Ishikawa (cell line): Measurements from ENCODE around the gene LPCAT1.

Experiments
- CEBPB ChIP-seq: IDR thresholded peaks from 2 replicates; pipeline ENCODE4 v1.6.1; 2012
- CREB1 ChIP-seq: IDR thresholded peaks from 2 replicates; pipeline ENCODE4 v1.6.1; 2012; ENCODE audit warnings: low read depth
- EGR1 ChIP-seq: IDR thresholded peaks from 2 replicates; pipeline ENCODE4 v1.6.1; 2012
- EP300 ChIP-seq: IDR thresholded peaks from 2 replicates; pipeline ENCODE4 v1.6.1; 2012; ENCODE audit warnings: borderline replicate concordance
- FOXM1 ChIP-seq: IDR thresholded peaks from 2 replicates; pipeline ENCODE4 v1.6.1; 2012; ENCODE audit warnings: low read depth, borderline replicate concordance
- MAX ChIP-seq: IDR thresholded peaks from 2 replicates; pipeline ENCODE4 v1.6.1; 2012
- NFIC ChIP-seq: IDR thresholded peaks from 2 replicates; pipeline ENCODE4 v1.6.1; 2012
- RAD21 ChIP-seq: IDR thresholded peaks from 2 replicates; pipeline ENCODE4 v1.6.1; 2012; ENCODE audit warnings: low read depth
- REST ChIP-seq: IDR thresholded peaks from 2 replicates; pipeline ENCODE4 v1.6.1; 2012; ENCODE audit warnings: low read depth, mild to moderate bottlenecking
- TAF1 ChIP-seq: IDR thresholded peaks from 2 replicates; pipeline ENCODE4 v1.6.1; 2012; ENCODE audit warnings: low read depth, mild to moderate bottlenecking
- TCF12 ChIP-seq: IDR thresholded peaks from 2 replicates; pipeline ENCODE4 v1.6.1; 2012; ENCODE audit warnings: low read depth
- TEAD4 ChIP-seq: IDR thresholded peaks from 2 replicates; pipeline ENCODE4 v1.6.1; 2012
- USF1 ChIP-seq: IDR thresholded peaks from 2 replicates; pipeline ENCODE4 v1.6.1; 2012
- YY1 ChIP-seq: IDR thresholded peaks from 2 replicates; pipeline ENCODE4 v1.6.1; 2012; ENCODE audit warnings: low read depth
- ZBTB7A ChIP-seq: IDR thresholded peaks from 2 replicates; pipeline ENCODE4 v1.6.1; 2012; ENCODE audit warnings: low read depth

Gene LPCAT1

GRCh38 chr5:1437876-1438559, 85.7 kb downstream of the LPCAT1 start:
- TF ChIP-seq YY1 (no peak), FOXM1 (no peak), CEBPB (no peak), NFIC (no peak), TAF1 (no peak)

- no peak for TF ChIP-seq CEBPB
- peak; percentile 46; the same call in 1 of the 2 replicates for TF ChIP-seq MAX
- TF ChIP-seq EGR1: no peak
- no peak for TF ChIP-seq TCF12
- no peak for TF ChIP-seq YY1
- TF ChIP-seq EP300: no peak
These were observed 86.4 kb downstream of the LPCAT1 start for GRCh38 chr5:1437226-1437829.

GRCh38 chr5:1436681-1437080, 87.1 kb downstream of the LPCAT1 start:
- TF ChIP-seq TEAD4 (no peak), YY1 (no peak), EGR1 (no peak), RAD21 (no peak), ZBTB7A (no peak), FOXM1 (no peak), TAF1 (no peak)

- TF ChIP-seq REST: no peak
- no peak for TF ChIP-seq EP300
- no peak for TF ChIP-seq TAF1
- TF ChIP-seq CREB1: no peak
- TF ChIP-seq NFIC: no peak
- TF ChIP-seq YY1: no peak
- TF ChIP-seq USF1: no peak
- no peak for TF ChIP-seq TCF12
- TF ChIP-seq TEAD4: no peak
- no peak for TF ChIP-seq CEBPB
- no peak for TF ChIP-seq RAD21
- TF ChIP-seq ZBTB7A: no peak
- no peak for TF ChIP-seq MAX
- no peak for TF ChIP-seq FOXM1
- no peak for TF ChIP-seq EGR1
These were observed 87.7 kb downstream of the LPCAT1 start for GRCh38 chr5:1436036-1436435.

GRCh38 chr5:1435369-1435768, 88.4 kb downstream of the LPCAT1 start:
- no peak for TF ChIP-seq TCF12
- TF ChIP-seq NFIC: no peak
- TF ChIP-seq RAD21: no peak
- no peak for TF ChIP-seq MAX
- no peak for TF ChIP-seq FOXM1
- TF ChIP-seq EGR1: no peak
- no peak for TF ChIP-seq ZBTB7A
- no peak for TF ChIP-seq YY1
- no peak for TF ChIP-seq CEBPB
- TF ChIP-seq USF1: no peak

- TF ChIP-seq TCF12 (no peak), EP300 (no peak), YY1 (no peak), CREB1 (no peak), ZBTB7A (no peak), FOXM1 (no peak), MAX (no peak)
These were observed 91.5 kb downstream of the LPCAT1 start for GRCh38 chr5:1432296-1432695.

- TF ChIP-seq MAX (no peak), TAF1 (no peak)
These were observed 91.9 kb downstream of the LPCAT1 start for GRCh38 chr5:1431896-1432295.
